T-helper 1 cell treated with Interleukin-12 subunit alpha and Interleukin-12 subunit beta and Interleukin-4 antibody, amounts not matched to agents 30 μg/mL and 1 μg/mL, for 36 hours (primary cell): ENCODE data around the gene SLAMF7.

Source experiments
- H3K27ac Mint-ChIP-seq: one replicate; pipeline ENCODE4 v1.8.0; 2021; ENCODE audit warnings: mild to moderate bottlenecking, mixed read lengths
- H3K27me3 Mint-ChIP-seq: one replicate; pipeline ENCODE4 v1.8.0; 2021; ENCODE audit warnings: low read depth, mixed read lengths
- H3K36me3 Mint-ChIP-seq: one replicate; pipeline ENCODE4 v1.8.0; 2021; ENCODE audit warnings: low read depth, mixed read lengths
- H3K4me1 Mint-ChIP-seq: one replicate; pipeline ENCODE4 v1.8.0; 2021; ENCODE audit warnings: low read depth, mixed read lengths
- H3K4me3 Mint-ChIP-seq: one replicate; pipeline ENCODE4 v1.8.0; 2021; ENCODE audit warnings: mild to moderate bottlenecking, moderate library complexity, mixed read lengths
- H3K9me3 Mint-ChIP-seq: one replicate; pipeline ENCODE4 v1.8.0; 2021; ENCODE audit warnings: mixed read lengths

Gene SLAMF7

DNA sequence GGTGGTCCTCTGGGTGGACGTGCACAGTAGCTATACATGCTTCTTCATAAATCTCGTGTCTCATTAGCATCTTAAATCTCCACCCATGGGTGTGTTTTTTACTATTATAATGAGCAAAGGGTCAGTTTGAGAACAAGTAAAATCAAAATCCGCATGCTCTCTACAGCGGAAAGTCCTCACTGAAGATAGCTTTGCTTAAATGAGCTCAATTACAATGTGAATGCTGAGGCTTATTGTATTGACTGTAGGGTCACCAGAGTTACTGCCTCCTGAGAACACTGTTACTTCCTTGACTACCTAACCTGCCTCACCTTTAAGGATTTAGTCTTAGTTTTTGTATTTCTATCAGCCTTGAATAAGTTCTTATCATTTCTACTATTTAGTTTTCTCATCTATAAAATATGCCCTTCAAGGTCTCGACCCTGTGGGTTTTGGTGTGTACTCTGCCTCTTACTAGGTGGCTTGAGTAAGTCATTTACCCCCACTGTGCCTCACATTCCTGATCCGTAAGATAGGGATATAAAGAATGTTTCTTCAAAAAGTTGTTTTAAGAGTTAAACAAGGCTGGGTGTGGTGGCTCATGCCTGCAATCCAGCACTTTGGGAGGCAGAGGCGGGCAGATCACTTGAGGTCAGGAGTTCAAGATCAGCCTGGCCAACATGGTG is 7.9 kb downstream of the SLAMF7 start:
- peaks cover 81% of the 10 kb centered on the region for H3K4me1 Mint-ChIP-seq
- H3K9me3 Mint-ChIP-seq: no peaks in the 10 kb centered on the region
- no peaks in the 10 kb centered on the region for H3K27me3 Mint-ChIP-seq
- H3K27ac Mint-ChIP-seq: peak overlapping the region; percentile 55
- H3K36me3 Mint-ChIP-seq: peaks cover 40% of the 10 kb centered on the region
- H3K4me3 Mint-ChIP-seq: no peak overlapping the region

DNA sequence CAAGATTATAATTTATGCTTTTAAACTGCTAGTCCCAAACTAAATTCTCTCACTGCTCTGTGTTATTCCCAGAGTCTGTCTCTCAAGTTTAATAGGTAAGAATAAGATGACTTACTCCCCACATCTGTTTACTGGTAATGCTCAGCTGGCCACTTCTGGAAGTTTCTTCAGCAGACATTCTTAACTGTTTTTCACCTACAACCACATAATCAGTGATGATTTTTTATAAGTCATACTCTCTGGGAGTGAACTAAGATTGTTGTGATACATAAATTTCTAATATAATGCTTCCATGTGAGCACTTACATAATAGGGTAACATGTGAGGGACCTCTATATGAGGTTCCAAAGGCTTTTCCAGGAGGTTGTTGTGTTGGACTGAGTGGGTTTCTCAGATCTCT is 8.7 kb downstream of the SLAMF7 start:
- Mint-ChIP-seq H3K36me3 (peaks cover 38% of the 10 kb centered on the region), H3K27me3 (no peaks in the 10 kb centered on the region), H3K9me3 (no peaks in the 10 kb centered on the region), H3K4me3 (no peak overlapping the region), H3K27ac (no peak overlapping the region), H3K4me1 (peaks cover 80% of the 10 kb centered on the region)

DNA sequence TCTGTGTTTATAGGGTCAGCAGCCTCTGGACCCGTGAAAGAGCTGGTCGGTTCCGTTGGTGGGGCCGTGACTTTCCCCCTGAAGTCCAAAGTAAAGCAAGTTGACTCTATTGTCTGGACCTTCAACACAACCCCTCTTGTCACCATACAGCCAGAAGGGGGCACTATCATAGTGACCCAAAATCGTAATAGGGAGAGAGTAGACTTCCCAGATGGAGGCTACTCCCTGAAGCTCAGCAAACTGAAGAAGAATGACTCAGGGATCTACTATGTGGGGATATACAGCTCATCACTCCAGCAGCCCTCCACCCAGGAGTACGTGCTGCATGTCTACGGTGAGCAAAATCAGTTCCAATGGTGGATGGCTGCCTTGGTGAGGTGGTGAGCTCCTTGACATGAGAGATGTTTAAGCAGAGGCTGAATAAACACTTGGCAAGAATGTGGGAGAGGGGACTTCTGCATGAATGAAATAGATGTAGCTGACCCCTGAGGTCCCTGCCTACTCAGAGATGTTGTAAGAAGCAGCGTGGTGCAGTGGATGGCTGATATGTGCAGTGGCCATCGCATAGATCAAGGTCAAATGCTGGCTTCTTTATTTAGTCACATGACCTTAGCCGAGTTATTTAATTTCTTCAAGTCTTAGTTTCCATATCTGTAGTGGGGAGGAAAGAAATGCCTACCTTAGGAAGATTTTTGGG is 9.3 kb downstream of the SLAMF7 start:
- Mint-ChIP-seq H3K4me1 (peaks cover 79% of the 10 kb centered on the region), H3K36me3 (peaks cover 38% of the 10 kb centered on the region), H3K9me3 (no peaks in the 10 kb centered on the region), H3K4me3 (no peak overlapping the region), H3K27me3 (no peaks in the 10 kb centered on the region), H3K27ac (no peak overlapping the region)

DNA sequence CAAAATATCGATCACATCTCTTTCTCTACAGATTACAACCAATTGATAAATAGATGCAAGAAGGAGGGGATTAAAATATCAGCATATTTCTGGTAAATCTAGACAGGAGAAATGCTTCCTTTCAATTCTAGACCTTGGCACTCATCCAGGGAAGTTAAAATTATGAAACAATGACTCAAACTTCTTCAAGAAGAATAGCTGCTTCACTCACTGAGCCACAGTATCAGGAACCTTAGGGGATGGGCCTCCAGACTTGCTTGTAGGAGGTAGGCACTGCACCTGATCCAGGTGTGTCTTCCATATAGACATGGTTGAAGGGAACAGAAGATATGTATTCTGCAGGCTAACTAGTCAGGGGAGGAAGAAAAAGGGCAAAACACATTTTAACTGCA is 9.8 kb downstream of the SLAMF7 start:
- H3K36me3 Mint-ChIP-seq: peaks cover 42% of the 10 kb centered on the region
- H3K27ac Mint-ChIP-seq: no peak overlapping the region
- no peaks in the 10 kb centered on the region for H3K9me3 Mint-ChIP-seq
- no peaks in the 10 kb centered on the region for H3K27me3 Mint-ChIP-seq
- H3K4me1 Mint-ChIP-seq: peaks cover 75% of the 10 kb centered on the region
- H3K4me3 Mint-ChIP-seq: no peak overlapping the region

DNA sequence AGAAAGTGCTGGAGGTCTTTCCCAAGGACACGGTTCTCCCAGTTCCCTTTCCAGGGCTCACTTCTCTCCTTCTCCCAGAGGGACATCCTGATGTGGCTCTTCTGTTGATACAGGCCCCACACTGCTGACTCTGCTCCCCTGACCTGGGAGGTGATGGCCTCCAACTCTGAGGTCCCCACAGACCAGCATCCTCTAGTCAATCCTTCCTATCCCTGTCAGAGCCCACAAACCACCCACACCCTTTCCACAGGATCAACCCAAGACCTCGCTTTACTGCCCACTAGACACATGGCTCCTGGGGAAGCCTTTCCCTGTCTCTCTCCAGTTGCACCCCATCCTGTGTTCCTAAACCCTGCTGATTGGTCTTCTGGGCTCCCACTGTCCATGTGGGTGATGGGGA is 11.6 kb downstream of the SLAMF7 start:
- Mint-ChIP-seq H3K4me3 (no peak overlapping the region), H3K36me3 (peaks cover 37% of the 10 kb centered on the region), H3K27ac (peak overlapping the region; percentile 80), H3K9me3 (no peaks in the 10 kb centered on the region), H3K4me1 (peaks cover 64% of the 10 kb centered on the region), H3K27me3 (no peaks in the 10 kb centered on the region)

DNA sequence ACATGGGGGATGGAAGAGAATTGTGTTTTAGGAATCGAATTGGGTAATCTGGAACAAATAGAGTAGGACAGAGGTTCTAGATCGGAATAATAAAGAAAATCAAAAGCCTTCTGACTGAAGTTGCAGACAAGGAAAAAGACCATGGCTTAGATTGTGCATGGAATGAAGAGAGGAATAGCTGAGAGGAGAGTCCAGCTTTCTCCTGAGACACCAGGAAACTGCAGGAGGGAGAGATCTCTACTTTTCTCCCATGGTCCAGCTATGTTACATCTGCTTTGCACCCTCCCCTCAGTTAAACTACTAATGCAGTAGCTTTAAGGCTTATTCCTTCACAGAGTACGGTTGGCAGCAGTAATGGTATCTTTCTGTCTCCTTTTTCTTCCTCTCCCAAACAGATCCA is 13.4 kb downstream of the SLAMF7 start:
- H3K9me3 Mint-ChIP-seq: peaks cover 11% of the 10 kb centered on the region
- peaks cover 68% of the 10 kb centered on the region for H3K4me1 Mint-ChIP-seq
- H3K27me3 Mint-ChIP-seq: no peaks in the 10 kb centered on the region
- H3K27ac Mint-ChIP-seq: peak overlapping the region; percentile 10
- H3K4me3 Mint-ChIP-seq: no peak overlapping the region
- peaks cover 47% of the 10 kb centered on the region for H3K36me3 Mint-ChIP-seq

DNA sequence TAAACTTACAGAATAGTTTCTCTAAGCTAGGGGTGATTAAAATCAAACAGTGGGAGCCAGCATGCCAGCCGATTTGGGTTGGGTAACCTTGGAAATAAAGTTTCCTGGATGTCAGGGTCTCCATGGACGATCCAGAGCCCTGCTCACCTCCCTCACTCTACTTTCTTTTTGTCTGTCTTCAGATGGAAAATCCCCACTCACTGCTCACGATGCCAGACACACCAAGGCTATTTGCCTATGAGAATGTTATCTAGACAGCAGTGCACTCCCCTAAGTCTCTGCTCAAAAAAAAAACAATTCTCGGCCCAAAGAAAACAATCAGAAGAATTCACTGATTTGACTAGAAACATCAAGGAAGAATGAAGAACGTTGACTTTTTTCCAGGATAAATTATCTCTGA is 13.9 kb downstream of the SLAMF7 start:
- H3K4me1 Mint-ChIP-seq: peaks cover 69% of the 10 kb centered on the region
- peaks cover 11% of the 10 kb centered on the region for H3K9me3 Mint-ChIP-seq
- no peaks in the 10 kb centered on the region for H3K27me3 Mint-ChIP-seq
- H3K4me3 Mint-ChIP-seq: no peak overlapping the region
- H3K36me3 Mint-ChIP-seq: peaks cover 50% of the 10 kb centered on the region
- H3K27ac Mint-ChIP-seq: peak overlapping the region; percentile 12

DNA sequence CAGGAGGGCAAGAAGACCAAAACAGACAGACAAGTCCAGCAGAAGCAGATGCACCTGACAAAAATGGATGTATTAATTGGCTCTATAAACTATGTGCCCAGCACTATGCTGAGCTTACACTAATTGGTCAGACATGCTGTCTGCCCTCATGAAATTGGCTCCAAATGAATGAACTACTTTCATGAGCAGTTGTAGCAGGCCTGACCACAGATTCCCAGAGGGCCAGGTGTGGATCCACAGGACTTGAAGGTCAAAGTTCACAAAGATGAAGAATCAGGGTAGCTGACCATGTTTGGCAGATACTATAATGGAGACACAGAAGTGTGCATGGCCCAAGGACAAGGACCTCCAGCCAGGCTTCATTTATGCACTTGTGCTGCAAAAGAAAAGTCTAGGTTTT is 14.5 kb downstream of the SLAMF7 start:
- H3K9me3 Mint-ChIP-seq: peaks cover 11% of the 10 kb centered on the region

DNA sequence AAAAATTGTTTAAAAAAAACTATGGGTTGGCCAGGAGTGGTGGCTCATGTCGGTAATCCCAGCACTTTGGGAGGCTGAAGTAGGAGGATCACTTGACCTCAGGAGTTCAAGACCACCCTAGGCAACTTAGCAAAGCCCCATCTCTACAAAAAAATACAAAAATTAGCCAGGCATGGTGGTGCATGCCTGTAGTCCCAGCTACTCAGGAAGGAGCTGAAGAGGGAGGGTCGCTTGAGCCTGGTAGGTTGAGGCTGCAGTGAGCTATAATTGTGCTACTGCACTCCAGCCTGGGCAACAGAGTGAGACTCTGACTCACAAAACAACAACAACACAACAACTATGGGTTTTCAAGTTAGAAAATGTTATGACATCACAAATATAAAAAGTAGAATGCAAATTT is 16.4 kb downstream of the SLAMF7 start:
- peaks cover 36% of the 10 kb centered on the region for H3K36me3 Mint-ChIP-seq
- H3K9me3 Mint-ChIP-seq: peaks cover 12% of the 10 kb centered on the region
- H3K4me3 Mint-ChIP-seq: peak overlapping the region; percentile 55
- H3K27me3 Mint-ChIP-seq: no peaks in the 10 kb centered on the region
- H3K27ac Mint-ChIP-seq: peak overlapping the region; percentile 88
- peaks cover 54% of the 10 kb centered on the region for H3K4me1 Mint-ChIP-seq

More for the DNA sequence above, 14.5 kb downstream of the SLAMF7 start:
- H3K36me3 Mint-ChIP-seq: peaks cover 45% of the 10 kb centered on the region
- H3K27ac Mint-ChIP-seq: no peak overlapping the region
- peaks cover 63% of the 10 kb centered on the region for H3K4me1 Mint-ChIP-seq
- no peaks in the 10 kb centered on the region for H3K27me3 Mint-ChIP-seq
- no peak overlapping the region for H3K4me3 Mint-ChIP-seq

DNA sequence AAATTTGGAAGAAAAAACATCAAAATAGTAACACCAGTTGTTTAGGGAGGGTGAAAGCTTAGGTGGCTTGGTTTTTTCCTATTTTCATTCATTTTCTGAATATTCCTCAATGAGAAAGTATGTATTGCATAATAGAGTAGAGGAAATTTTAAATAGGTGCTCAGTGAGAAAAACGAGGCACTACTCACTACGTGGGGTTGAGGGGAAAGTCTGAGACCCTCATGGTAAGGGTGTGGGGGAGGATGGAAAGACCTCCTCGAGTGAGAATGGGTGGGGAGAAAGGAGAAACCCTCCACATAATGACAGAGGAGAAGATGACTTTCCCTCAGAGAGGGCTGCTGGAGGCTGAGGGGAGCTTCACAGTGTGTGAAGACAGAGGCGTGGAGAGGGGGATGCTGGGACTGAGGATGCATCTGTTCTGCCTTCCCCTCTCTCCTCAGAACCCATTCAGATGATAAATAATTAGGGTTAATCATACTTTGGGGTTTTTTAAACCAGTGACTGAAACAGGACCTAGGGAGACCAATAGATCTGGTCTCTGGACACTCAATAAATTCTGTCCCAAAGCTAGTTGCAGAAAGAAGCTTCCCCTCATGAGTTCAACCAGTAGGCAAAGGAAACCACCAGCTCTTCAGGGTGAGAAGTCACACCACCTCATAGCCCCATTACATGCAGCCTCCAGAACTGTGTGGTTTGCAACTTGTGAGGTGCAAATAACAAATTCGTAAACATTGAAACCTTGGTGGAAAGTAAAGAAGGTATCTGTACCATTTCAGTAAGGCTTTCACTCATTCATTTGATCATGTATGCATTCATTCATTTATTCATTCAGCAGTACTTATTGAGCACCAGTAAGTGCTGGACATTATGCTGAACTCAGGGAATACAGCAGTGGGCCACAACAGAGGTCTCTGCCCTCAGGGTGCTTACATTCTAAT is 17.1 kb downstream of the SLAMF7 start:
- H3K4me1 Mint-ChIP-seq: peaks cover 47% of the 10 kb centered on the region
- H3K27me3 Mint-ChIP-seq: no peaks in the 10 kb centered on the region
- H3K27ac Mint-ChIP-seq: peak overlapping the region; percentile 88
- peaks cover 19% of the 10 kb centered on the region for H3K9me3 Mint-ChIP-seq
- H3K36me3 Mint-ChIP-seq: peaks cover 36% of the 10 kb centered on the region
- H3K4me3 Mint-ChIP-seq: peak overlapping the region; percentile 63

DNA sequence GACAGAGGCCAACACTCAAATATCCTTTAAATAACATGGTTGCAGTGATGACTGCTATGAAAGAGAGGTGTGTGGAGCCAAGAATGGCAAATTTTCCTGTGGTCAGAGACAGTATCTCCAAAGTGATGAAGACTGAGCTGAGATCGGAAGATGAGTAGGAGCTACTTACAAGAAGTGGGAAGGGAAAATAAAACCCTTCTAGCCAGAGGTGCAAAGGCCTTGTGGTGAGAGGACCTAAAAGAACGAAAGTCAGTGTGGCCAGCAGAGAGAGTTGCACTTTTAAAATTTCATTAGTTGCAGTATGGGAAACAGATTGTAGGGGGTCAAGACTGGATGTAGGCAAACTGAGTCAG is 17.8 kb downstream of the SLAMF7 start:
- Mint-ChIP-seq H3K27ac (peak overlapping the region; percentile 88), H3K9me3 (peaks cover 19% of the 10 kb centered on the region), H3K4me1 (peaks cover 43% of the 10 kb centered on the region), H3K4me3 (peak overlapping the region; percentile 63), H3K27me3 (no peaks in the 10 kb centered on the region), H3K36me3 (peaks cover 33% of the 10 kb centered on the region)

DNA sequence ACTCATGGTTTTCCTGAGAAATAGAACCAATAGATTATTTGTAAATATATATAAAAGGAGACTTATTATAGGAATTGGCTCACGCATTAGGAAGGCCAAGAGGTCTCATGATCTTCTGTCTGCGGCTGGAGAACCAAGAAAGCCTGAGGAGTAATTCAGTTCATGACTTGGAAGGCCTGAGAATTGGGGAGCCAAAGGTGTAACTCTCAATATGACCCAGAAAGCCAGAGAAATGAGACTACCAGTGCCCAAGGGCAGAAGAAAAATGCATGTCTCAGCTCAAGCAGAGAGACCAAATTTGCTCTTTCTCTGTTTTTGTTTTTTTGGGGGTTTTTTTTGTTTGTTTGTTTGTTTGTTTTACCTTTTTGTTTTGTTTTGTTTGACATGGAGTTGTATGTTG is 19.5 kb downstream of the SLAMF7 start:
- no peaks in the 10 kb centered on the region for H3K27me3 Mint-ChIP-seq

DNA sequence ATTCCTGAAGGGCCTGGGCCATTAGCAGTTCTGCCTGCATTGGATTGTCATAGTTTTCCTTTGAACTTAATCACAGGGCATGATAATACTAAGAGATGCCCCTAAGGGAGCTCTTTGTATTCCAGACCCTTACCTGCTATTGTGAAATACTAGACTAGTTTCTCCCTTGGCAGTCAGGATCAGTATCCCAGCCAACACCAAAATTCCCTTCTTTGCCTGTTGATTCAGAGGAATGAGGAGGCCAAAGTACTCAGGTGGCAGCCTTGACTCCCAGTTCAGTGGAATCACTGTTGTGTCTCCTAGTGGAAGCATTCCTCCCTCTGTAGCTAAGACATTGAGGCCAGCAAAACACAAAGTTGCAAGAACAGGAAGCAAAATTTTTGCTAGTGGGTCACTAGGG is 20.7 kb downstream of the SLAMF7 start:
- Mint-ChIP-seq H3K27ac (no peak overlapping the region), H3K4me1 (peaks cover 27% of the 10 kb centered on the region), H3K9me3 (peaks cover 19% of the 10 kb centered on the region), H3K4me3 (no peak overlapping the region), H3K27me3 (no peaks in the 10 kb centered on the region), H3K36me3 (peaks cover 18% of the 10 kb centered on the region)

More for the DNA sequence above, 19.5 kb downstream of the SLAMF7 start:
- Mint-ChIP-seq H3K9me3 (peaks cover 19% of the 10 kb centered on the region), H3K36me3 (peaks cover 24% of the 10 kb centered on the region), H3K4me1 (peaks cover 30% of the 10 kb centered on the region), H3K27ac (no peak overlapping the region), H3K4me3 (no peak overlapping the region)

DNA sequence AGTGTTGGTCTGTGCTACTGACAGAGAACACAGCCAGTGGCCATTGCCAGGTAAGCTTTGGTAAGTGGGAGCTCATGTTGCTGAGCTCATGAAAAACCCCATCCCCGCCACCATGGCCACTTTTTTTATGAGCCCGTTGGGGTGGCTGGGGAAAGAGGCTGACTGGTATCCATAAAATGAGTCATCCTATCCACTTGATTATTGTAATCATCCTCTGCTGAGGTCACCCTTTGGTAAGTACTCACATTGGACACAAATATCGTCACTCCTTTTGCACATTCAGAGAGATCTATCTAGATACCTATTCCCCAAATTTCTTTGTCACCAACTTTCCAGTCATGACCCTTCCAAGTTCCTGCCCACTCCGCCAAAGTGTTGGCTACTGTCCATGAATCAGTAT is 22.0 kb downstream of the SLAMF7 start:
- H3K36me3 Mint-ChIP-seq: peaks cover 18% of the 10 kb centered on the region
- no peak overlapping the region for H3K4me3 Mint-ChIP-seq
- H3K27me3 Mint-ChIP-seq: no peaks in the 10 kb centered on the region
- peaks cover 19% of the 10 kb centered on the region for H3K9me3 Mint-ChIP-seq
- peaks cover 20% of the 10 kb centered on the region for H3K4me1 Mint-ChIP-seq
- H3K27ac Mint-ChIP-seq: no peak overlapping the region
